ENCODE measurements around the gene KRTAP6-2. TPM values are rescaled to one million over a fixed set of nuclear protein-coding genes. Genes with fewer than 3 reads are reported as not detected.

Gene KRTAP6-2
- polyA plus RNA-seq, 1 experiment = not detected

DNA sequence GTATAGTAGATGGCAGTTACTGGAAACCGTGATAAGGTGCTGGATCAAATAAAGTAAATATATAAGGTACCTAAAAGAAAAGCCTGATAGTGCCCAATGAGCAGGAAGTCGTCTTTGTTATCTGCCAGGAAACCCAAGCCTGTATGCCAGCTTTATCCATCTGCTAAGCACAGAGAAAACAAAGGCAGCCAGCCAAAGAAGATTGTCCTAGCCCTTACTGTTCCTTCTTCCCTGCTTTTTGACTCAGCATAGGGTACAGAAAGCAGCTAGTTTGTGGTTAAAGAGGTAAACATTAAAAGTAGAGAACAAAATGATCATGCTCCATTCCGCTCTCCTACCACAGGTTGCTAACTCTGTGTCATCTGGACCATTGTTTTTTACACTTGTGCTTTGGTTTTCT, 18.6 kb downstream of the KRTAP6-2 start:
- ChIA-PET CTCF (no interaction called here), POLR2A (no interaction called here)
- H3K36me3 ChIP-seq (ENCODE audit: control insufficient read depth, insufficient read depth, low read length) = no peaks in the 10 kb centered on the region
- no peak for DNase-seq (ENCODE audit: low read depth)
- no peaks in the 10 kb centered on the region for H3K27me3 ChIP-seq (ENCODE audit: control insufficient read depth, insufficient read depth, low read length)
- TF ChIP-seq, protein P1, sequence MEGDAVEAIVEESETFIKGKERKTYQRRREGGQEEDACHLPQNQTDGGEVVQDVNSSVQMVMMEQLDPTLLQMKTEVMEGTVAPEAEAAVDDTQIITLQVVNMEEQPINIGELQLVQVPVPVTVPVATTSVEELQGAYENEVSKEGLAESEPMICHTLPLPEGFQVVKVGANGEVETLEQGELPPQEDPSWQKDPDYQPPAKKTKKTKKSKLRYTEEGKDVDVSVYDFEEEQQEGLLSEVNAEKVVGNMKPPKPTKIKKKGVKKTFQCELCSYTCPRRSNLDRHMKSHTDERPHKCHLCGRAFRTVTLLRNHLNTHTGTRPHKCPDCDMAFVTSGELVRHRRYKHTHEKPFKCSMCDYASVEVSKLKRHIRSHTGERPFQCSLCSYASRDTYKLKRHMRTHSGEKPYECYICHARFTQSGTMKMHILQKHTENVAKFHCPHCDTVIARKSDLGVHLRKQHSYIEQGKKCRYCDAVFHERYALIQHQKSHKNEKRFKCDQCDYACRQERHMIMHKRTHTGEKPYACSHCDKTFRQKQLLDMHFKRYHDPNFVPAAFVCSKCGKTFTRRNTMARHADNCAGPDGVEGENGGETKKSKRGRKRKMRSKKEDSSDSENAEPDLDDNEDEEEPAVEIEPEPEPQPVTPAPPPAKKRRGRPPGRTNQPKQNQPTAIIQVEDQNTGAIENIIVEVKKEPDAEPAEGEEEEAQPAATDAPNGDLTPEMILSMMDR (IDR thresholded peaks at IDR 0.05; ENCODE audit: insufficient read depth, low read depth, low read length) = no peak
- no peak overlapping the region for H3K4me3 ChIP-seq (ENCODE audit: low read depth, low read length)

DNA sequence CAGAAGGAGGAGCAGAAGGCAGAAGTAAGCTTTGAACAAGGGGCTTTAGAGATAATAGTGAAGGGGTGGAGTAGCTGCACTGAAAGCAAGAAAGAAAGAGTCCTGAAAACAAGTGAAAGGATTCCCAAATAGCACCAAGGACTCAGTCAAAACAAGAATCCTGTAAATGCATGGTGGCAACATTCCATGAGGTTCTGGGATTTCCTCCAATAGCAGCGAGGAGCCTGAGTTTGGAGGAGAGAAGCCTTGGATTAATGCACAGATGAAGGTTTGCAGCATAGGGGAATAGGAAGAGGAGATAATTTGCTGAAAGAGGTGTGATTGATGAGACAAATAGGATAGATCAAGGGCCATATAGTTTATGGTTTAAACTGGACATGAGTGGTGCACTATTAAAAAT, 19.4 kb downstream of the KRTAP6-2 start:
- ChIA-PET CTCF (no interaction called here), POLR2A (no interaction called here)
- Histone ChIP-seq H3K36me3 (ENCODE audit: control insufficient read depth, insufficient read depth, low read length) (no peaks in the 10 kb centered on the region), H3K27me3 (ENCODE audit: control insufficient read depth, insufficient read depth, low read length) (no peaks in the 10 kb centered on the region), H3K4me3 (ENCODE audit: low read depth, low read length) (no peak overlapping the region)
- DNase-seq (ENCODE audit: low read depth) = no peak
- TF ChIP-seq, protein P1 (IDR thresholded peaks at IDR 0.05; ENCODE audit: insufficient read depth, low read depth, low read length) = no peak

GRCh38 chr21:30577766-30578165, 20.9 kb downstream of the KRTAP6-2 start:
- TF ChIP-seq, protein P1 (IDR thresholded peaks at IDR 0.05; ENCODE audit: insufficient read depth, low read depth, low read length) = no peak
- Histone ChIP-seq H3K27me3 (ENCODE audit: control insufficient read depth, insufficient read depth, low read length) (no peaks in the 10 kb centered on the region), H3K36me3 (ENCODE audit: control insufficient read depth, insufficient read depth, low read length) (no peaks in the 10 kb centered on the region), H3K4me3 (ENCODE audit: low read depth, low read length) (no peak overlapping the region)
- DNase-seq (ENCODE audit: low read depth) = no peak
- CTCF ChIA-PET = no interaction called here
- POLR2A ChIA-PET = no interaction called here

DNA sequence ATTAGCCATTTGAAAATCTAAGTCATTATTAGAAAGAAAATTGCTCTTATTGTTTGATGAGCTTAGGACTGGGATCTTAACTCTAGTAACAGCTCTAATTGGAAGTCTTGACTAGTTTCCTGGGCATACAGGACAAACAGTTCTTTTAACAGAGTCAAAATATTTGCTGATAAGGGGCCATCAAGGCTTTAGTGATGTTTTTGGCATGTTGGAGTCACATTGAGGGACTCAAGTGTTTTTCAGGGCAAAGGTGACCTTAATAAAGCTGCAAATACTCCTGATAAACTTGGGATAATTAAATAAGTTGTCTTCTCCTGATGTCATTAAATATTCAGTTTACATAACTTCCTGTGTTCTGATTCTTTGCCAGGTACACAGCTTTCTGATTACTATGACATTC, 31.1 kb downstream of the KRTAP6-2 start:
- Histone ChIP-seq H3K27me3 (ENCODE audit: control insufficient read depth, insufficient read depth, low read length) (no peaks in the 10 kb centered on the region), H3K4me3 (ENCODE audit: low read depth, low read length) (no peak overlapping the region), H3K36me3 (ENCODE audit: control insufficient read depth, insufficient read depth, low read length) (no peaks in the 10 kb centered on the region)
- no peak for DNase-seq (ENCODE audit: low read depth)
- ChIA-PET POLR2A (no interaction called here), CTCF (no interaction called here)
- TF ChIP-seq, protein P1 (IDR thresholded peaks at IDR 0.05; ENCODE audit: insufficient read depth, low read depth, low read length) = no peak

DNA sequence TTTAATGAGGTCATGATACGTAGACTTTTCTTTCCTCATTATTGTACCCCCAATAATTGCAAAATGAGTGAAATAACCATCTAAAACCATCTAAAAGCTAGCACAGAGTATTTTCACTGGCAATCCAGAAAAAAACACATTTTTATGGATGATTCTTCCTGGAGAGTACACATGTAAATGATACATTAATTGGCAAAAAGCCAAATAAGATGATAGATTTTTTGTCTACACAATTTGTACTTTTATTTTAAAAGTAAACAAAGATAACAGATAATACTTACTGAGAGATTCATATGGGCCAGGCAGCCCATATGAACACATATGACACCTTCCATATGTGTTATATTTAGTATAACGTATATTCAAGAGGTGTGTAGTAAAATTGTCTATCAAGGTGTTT, 35.1 kb downstream of the KRTAP6-2 start:
- H3K4me3 ChIP-seq (ENCODE audit: low read depth, low read length) = no peak overlapping the region
- TF ChIP-seq, protein P1 (IDR thresholded peaks at IDR 0.05; ENCODE audit: insufficient read depth, low read depth, low read length) = no peak
- ChIA-PET CTCF (no interaction called here), POLR2A (no interaction called here)
- no peaks in the 10 kb centered on the region for H3K36me3 ChIP-seq (ENCODE audit: control insufficient read depth, insufficient read depth, low read length)
- H3K27me3 ChIP-seq (ENCODE audit: control insufficient read depth, insufficient read depth, low read length) = no peaks in the 10 kb centered on the region
- DNase-seq (ENCODE audit: low read depth) = no peak

Measured in BJ (cell line).